B cell (primary cell): ENCODE results near the gene RBM38. TPM values are rescaled to one million over a fixed set of nuclear protein-coding genes. Genes with fewer than 3 reads are reported as not detected.

Source experiments
- ATAC-seq: fragments of 200-7000 bp; cut with Tn5 transposase; one replicate; pipeline ENCODE4 v1.10.0; 2021; ENCODE audit warnings: low read depth, mild to moderate bottlenecking, moderate number of reproducible peaks, moderate library complexity
- CTCF ChIA-PET: fragments of 350-600 bp; sonication (Branson Sonifier 250); formaldehyde crosslinking; loops from one replicate; lab custom pipeline; 2021; ENCODE audit warnings: antibody characterized with exemption, inconsistent platforms; lab: Charles Lee
- POLR2A ChIA-PET: fragments of 350-600 bp; sonication (Branson Sonifier 250); formaldehyde crosslinking; loops from one replicate; lab custom pipeline; 2021; ENCODE audit warnings: antibody characterized with exemption; lab: Charles Lee
- DNase-seq: peaks from one replicate; pipeline ENCODE4 v3.0.0; 2013
- H2AFZ ChIP-seq: 2 replicates; pipeline ENCODE4 v1.6.1; 2012; ENCODE audit warnings: mild to moderate bottlenecking, low read depth, low read length; ENCODE audit not compliant: insufficient read depth, poor library complexity, severe bottlenecking
- H3K27ac ChIP-seq, 2 donors: 1 replicate in 1 of 2; 2 replicates in 1 of 2; pipeline ENCODE4 v1.5.1; 2012 to 2013; ENCODE audit warnings: low read length in 2 of 2, mild to moderate bottlenecking in 2 of 2, moderate library complexity in 1 of 2
- H3K27me3 ChIP-seq, 4 experiments: fragments of 200-600 bp in 1 of 4; sonication (generic) in 1 of 4; replicated peaks in 1 of 4; 1 replicate in 2 of 4; 2 replicates in 2 of 4; pipeline versions ENCODE4 v1.6.1 to v1.7.0; 2013 to 2016; ENCODE audit warnings: low read length in 3 of 4, mild to moderate bottlenecking in 2 of 4, mixed read lengths in 1 of 4, moderate library complexity in 1 of 4; ENCODE audit not compliant: insufficient read depth in 4 of 4, control insufficient read depth in 3 of 4; ENCODE audit errors: control extremely low read depth in 1 of 4
- H3K36me3 ChIP-seq, 2 experiments: replicated peaks in 1 of 2; 1 replicate in 1 of 2; 2 replicates in 1 of 2; pipeline versions ENCODE4 v1.6.1 to v1.7.1; 2013; ENCODE audit warnings: low read length in 1 of 2; ENCODE audit not compliant: insufficient read depth in 2 of 2, control insufficient read depth in 1 of 2; ENCODE audit errors: control extremely low read depth in 1 of 2, extremely low read depth in 1 of 2
- H3K4me1 ChIP-seq, 2 donors: fragments of 200-600 bp in 1 of 2; sonication (generic) in 1 of 2; 1 replicate in 1 of 2; 2 replicates in 1 of 2; pipeline versions ENCODE4 v1.5.1 to v1.6.1; 2013 to 2017; ENCODE audit warnings: low read length in 2 of 2; ENCODE audit not compliant: control insufficient read depth in 2 of 2, insufficient read depth in 2 of 2
- H3K4me2 ChIP-seq: replicated peaks from 2 replicates; pipeline ENCODE3; 2012; ENCODE audit warnings: mild to moderate bottlenecking, low read depth, low read length; ENCODE audit not compliant: poor library complexity, severe bottlenecking
- H3K4me3 ChIP-seq, 5 experiments: fragments of 200-600 bp in 1 of 5; sonication (generic) in 1 of 5; 1 replicate in 3 of 5; 2 replicates in 2 of 5; pipeline versions ENCODE4 v1.5.1 to v1.7.0; 2011 to 2016; ENCODE audit warnings: low read length in 4 of 5, mild to moderate bottlenecking in 4 of 5, low read depth in 2 of 5, control low read depth in 1 of 5, moderate library complexity in 1 of 5; ENCODE audit not compliant: insufficient read depth in 1 of 5; ENCODE audit errors: control extremely low read depth in 1 of 5, extremely low read depth in 1 of 5
- H3K79me2 ChIP-seq: fragments of 200-600 bp; sonication (generic); one replicate; pipeline ENCODE4 v1.6.0; 2016; ENCODE audit warnings: low read length; ENCODE audit not compliant: control insufficient read depth, insufficient read depth
- H3K9ac ChIP-seq: fragments of 200-600 bp; sonication (generic); 2 replicates; pipeline ENCODE4 v1.6.1; 2017; ENCODE audit warnings: mild to moderate bottlenecking, low read length, moderate library complexity
- H3K9me3 ChIP-seq, 3 donors: one replicate each; pipeline versions ENCODE4 v1.6.1 to v1.7.1; 2013; ENCODE audit warnings: low read length in 2 of 3; ENCODE audit not compliant: control insufficient read depth in 2 of 3, insufficient read depth in 1 of 3; ENCODE audit errors: control extremely low read depth in 1 of 3
- H4K20me1 ChIP-seq: 2 replicates; pipeline ENCODE4 v1.6.0; 2012; ENCODE audit warnings: mild to moderate bottlenecking, low read length; ENCODE audit not compliant: insufficient read depth, control insufficient read depth, poor library complexity, severe bottlenecking
- H3K27ac Mint-ChIP-seq: one replicate; pipeline ENCODE4 v1.8.0; 2021; ENCODE audit warnings: mixed read lengths
- H3K27me3 Mint-ChIP-seq: one replicate; pipeline ENCODE4 v1.8.0; 2021; ENCODE audit warnings: mixed read lengths
- H3K4me1 Mint-ChIP-seq: one replicate; pipeline ENCODE4 v1.8.0; 2021; ENCODE audit warnings: mixed read lengths
- H3K4me3 Mint-ChIP-seq: one replicate; pipeline ENCODE4 v1.8.0; 2021; ENCODE audit warnings: mixed read lengths
- H3K9me3 Mint-ChIP-seq: one replicate; pipeline ENCODE4 v1.8.0; 2022; ENCODE audit warnings: mixed read lengths; ENCODE audit not compliant: insufficient read depth
- CTCF ChIP-seq: fragments of 200-600 bp; IDR thresholded peaks from one replicate; pipeline ENCODE4 v1.8.0; 2022; ENCODE audit warnings: antibody characterized with exemption, mild to moderate bottlenecking
- EZH2 ChIP-seq: IDR thresholded peaks from 2 replicates; pipeline ENCODE4 v1.6.1; 2012; ENCODE audit warnings: borderline replicate concordance, low read depth, mild to moderate bottlenecking, moderate library complexity, low read length; ENCODE audit not compliant: insufficient read depth, poor library complexity, severe bottlenecking
- WGBS: methylation state at CpG from one replicate; pipeline ENCODE4 v1.1.5; 2013; ENCODE audit warnings: missing lambda C conversion rate; ENCODE audit not compliant: insufficient coverage; 5-methylcytosine and 5-hydroxymethylcytosine counted together
- intact Hi-C: fragments of 100-400 bp; cut with micrococcal nuclease; formaldehyde crosslinking; loops from one replicate; pipeline ENCODE4 v1.10.0; 2022
- polyA plus RNA-seq: library from polyadenylated mRNA; depleted of rRNA; stranded (reverse); fragments of >200 nt; gene quantifications from 2 replicates; pipeline ENCODE4 v1.2.3, GENCODE V29; 2012
- total RNA-seq, 2 donors: library from RNA; stranded (reverse); fragments of 120-200 nt in 1 of 2; gene quantifications; 1 replicate in 1 of 2; 2 replicates in 1 of 2; pipeline versions ENCODE4 v1.2.3 to v1.2.4, GENCODE V29; 2013 to 2022

Gene RBM38
- total and polyA plus RNA-seq, 2 donors (not counting 1 experiment from before 2014, with no cell fraction given), result 198 to 225 TPM

- Histone ChIP-seq H3K9ac (no peak overlapping the region), H2AFZ (no peak overlapping the region), H3K27me3 (no peaks in the 10 kb centered on the region), H3K36me3 (peaks cover 0 to 84% of the 10 kb centered on the region in 2 experiments), H3K4me1 (peaks cover 61 to 78% of the 10 kb centered on the region in 2 donors), H3K9me3 (peaks cover 0 to 4% (median 0%) of the 10 kb centered on the region in 3 donors), H3K4me3 (no peak overlapping the region), H4K20me1 (peaks cover 85% of the 10 kb centered on the region), H3K79me2 (peaks cover 86% of the 10 kb centered on the region), H3K27ac (peak overlapping the region; percentile 20 to 34), H3K4me2 (peak overlapping the region; percentile 98)
- H3K4me3 Mint-ChIP-seq, result peak overlapping the region; percentile 55
- ChIA-PET CTCF (interaction anchor here (1.0 to 7.1 kb wide), 11 partner anchors 14 to 96 kb away, joined by 3 to 69 read pairs (median 28); no protein-coding TSS in a partner anchor), POLR2A (interaction anchor here (0.9 to 5.1 kb wide), 6 partner anchors 10 to 73 kb away, joined by 3 to 109 read pairs (median 4); partner anchors contain the start of gene RBM38)
- peaks cover 69% of the 10 kb centered on the region for H3K4me1 Mint-ChIP-seq
- TF ChIP-seq EZH2 (no peak), CTCF (no peak)
- WGBS, result 96% methylated on average over 32 of the region's 32 CpGs
- DNase-seq (peak; percentile 41), ATAC-seq (no peak)
- H3K27ac Mint-ChIP-seq, result peak overlapping the region; percentile 73
- no peaks in the 10 kb centered on the region for H3K27me3 Mint-ChIP-seq
- no peaks in the 10 kb centered on the region for H3K9me3 Mint-ChIP-seq
- intact Hi-C loops, result no loop called here
Measured at GRCh38 chr20:57402206-57403125, 11.3 kb downstream of the RBM38 start.

DNA sequence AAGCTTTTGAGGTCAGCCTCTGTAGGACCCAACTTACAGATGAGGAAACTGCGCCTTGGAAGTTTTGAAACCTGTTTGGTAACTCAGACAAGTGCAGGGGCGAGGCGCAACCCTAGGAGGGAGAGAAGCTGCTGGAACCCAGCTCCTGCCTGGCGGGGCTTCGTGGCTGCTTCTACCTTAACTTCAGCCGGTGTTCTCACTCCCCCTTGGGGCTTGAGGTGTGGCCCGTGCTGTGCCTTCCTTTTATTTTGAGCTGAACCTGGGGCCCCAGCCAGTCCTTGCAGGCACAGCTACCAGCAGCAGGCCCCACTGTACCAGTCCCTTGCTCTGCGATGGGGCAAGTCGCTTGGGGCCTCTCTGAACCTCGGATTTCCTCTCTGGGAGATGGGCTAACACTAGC is 12.0 kb downstream of the RBM38 start:
- H3K4me3 ChIP-seq, result no peak overlapping the region
- 79% methylated on average over 10 of the region's 10 CpGs for WGBS
- peaks cover 91% of the 10 kb centered on the region for H3K79me2 ChIP-seq
- H3K27ac Mint-ChIP-seq, result peak overlapping the region; percentile 71
- H3K4me2 ChIP-seq, result peak overlapping the region; percentile 13
- H3K27ac ChIP-seq, result peak overlapping the region in 1 of 2 donors; percentile 11
- ChIA-PET CTCF (interaction anchor here (0.6 to 7.1 kb wide), 4 partner anchors 14 to 90 kb away, joined by 3 to 66 read pairs (median 4); no protein-coding TSS in a partner anchor), POLR2A (interaction anchor here (1.0 to 1.4 kb wide), 2 partner anchors 11 to 26 kb away, joined by 3 to 5 read pairs; no protein-coding TSS in a partner anchor)
- no peaks in the 10 kb centered on the region for H3K27me3 Mint-ChIP-seq
- no peaks in the 10 kb centered on the region for H3K9me3 Mint-ChIP-seq
- H3K4me1 ChIP-seq, result peaks cover 54 to 71% of the 10 kb centered on the region in 2 donors
- peaks cover 0 to 4% (median 0%) of the 10 kb centered on the region in 3 donors for H3K9me3 ChIP-seq
- no peak for ATAC-seq
- peaks cover 86% of the 10 kb centered on the region for H4K20me1 ChIP-seq
- peaks cover 69% of the 10 kb centered on the region for H3K4me1 Mint-ChIP-seq
- no peak overlapping the region for H3K9ac ChIP-seq
- peak overlapping the region; percentile 55 for H3K4me3 Mint-ChIP-seq
- H3K36me3 ChIP-seq, result peaks cover 0 to 89% of the 10 kb centered on the region in 2 experiments
- H2AFZ ChIP-seq, result no peak overlapping the region
- DNase-seq, result no peak
- intact Hi-C loops, result no loop called here
- no peak for TF ChIP-seq EZH2
- no peak for TF ChIP-seq CTCF
- H3K27me3 ChIP-seq, result no peaks in the 10 kb centered on the region
